HepG2 (cell line): ENCODE data around the gene AHCYL1. TPM values are rescaled to one million over a fixed set of nuclear protein-coding genes. Genes with fewer than 3 reads are reported as not detected.
A peak's percentile ranks its signal among the peaks of the same experiment; 100 is the strongest.

Source experiments
- ATAC-seq: fragments of 200-7000 bp; cut with Tn5 transposase; 3 replicates; pipeline ENCODE4 v1.9.1; 2020; ENCODE audit warnings: mild to moderate bottlenecking, moderate library complexity
- BruUV-seq: library from RNA; stranded (reverse); fragments of 400-500 nt; replicated peaks from 2 replicates; lab custom pipeline; 2021; lab: Mats Ljungman, UMichigan
- CTCF ChIA-PET: fragments of 300-600 bp; formaldehyde crosslinking; extraction: SDS; loops from one replicate; lab custom pipeline; 2021; ENCODE audit warnings: low total read pairs, inconsistent platforms, low intra/inter-chr PET ratio; lab: Yijun Ruan, JAX
- POLR2A ChIA-PET: fragments of 350-600 bp; sonication (Branson Sonifier 250); formaldehyde crosslinking; loops from one replicate; lab custom pipeline; 2020; ENCODE audit warnings: antibody characterized with exemption, inconsistent platforms; lab: Yijun Ruan, JAX
- DNase-seq: peaks from one replicate; pipeline ENCODE4 v3.0.0-alpha.2; 2015; ENCODE audit warnings: low spot score
- FAIRE-seq: peaks from 3 replicates; lab custom pipeline; 2011; peaks lifted over from hg19 to GRCh38; lab: Jason Lieb, UNC
- H2AFZ ChIP-seq: one replicate; pipeline ENCODE4 v1.6.1; 2011; ENCODE audit warnings: low read length, inconsistent platforms
- H3K27ac ChIP-seq: fragments of 300-600 bp; 3 replicates; pipeline ENCODE4 v1.8.0; 2011; ENCODE audit warnings: mixed run types, mild to moderate bottlenecking, mixed read lengths, low read length, inconsistent platforms; ENCODE audit not compliant: insufficient read depth; ENCODE audit errors: extremely low read length
- H3K27me3 ChIP-seq, 2 experiments: fragments of 200-600 bp in 1 of 2; 2 replicates in 1 of 2; 3 replicates in 1 of 2; pipeline versions ENCODE4 v1.6.0 to v1.8.0; 2011; ENCODE audit warnings: low read length in 2 of 2, mild to moderate bottlenecking in 2 of 2, moderate library complexity in 2 of 2, inconsistent platforms in 1 of 2; ENCODE audit not compliant: insufficient read depth in 2 of 2, control insufficient read depth in 1 of 2
- H3K36me3 ChIP-seq, 2 experiments: fragments of 200-600 bp in 1 of 2; replicated peaks in 1 of 2; 2 replicates in 1 of 2; 3 replicates in 1 of 2; pipeline versions ENCODE4 v1.5.1 to v1.8.0; 2011; ENCODE audit warnings: low read length in 2 of 2, inconsistent platforms in 1 of 2; ENCODE audit not compliant: insufficient read depth in 2 of 2, control insufficient read depth in 1 of 2
- H3K4me1 ChIP-seq: 2 replicates; pipeline ENCODE4 v1.5.1; 2012; ENCODE audit warnings: low read length, inconsistent platforms; ENCODE audit not compliant: insufficient read depth
- H3K4me2 ChIP-seq: 2 replicates; pipeline ENCODE4 v1.6.0; 2011; ENCODE audit warnings: low read depth, low read length, inconsistent platforms
- H3K4me3 ChIP-seq, 3 experiments: fragments of 200-600 bp in 1 of 3; sonication (generic), shearing (Covaris generic) in 1 of 3; replicated peaks in 1 of 3; 2 replicates each; pipeline ENCODE4 v1.5.1; 2011 to 2016; ENCODE audit warnings: low read length in 3 of 3, inconsistent platforms in 2 of 3, low read depth in 2 of 3, mild to moderate bottlenecking in 2 of 3, control low read depth in 1 of 3, mixed read lengths in 1 of 3; ENCODE audit not compliant: insufficient read depth in 1 of 3
- H3K79me2 ChIP-seq: one replicate; pipeline ENCODE4 v1.6.1; 2011; ENCODE audit warnings: low read length, inconsistent platforms; ENCODE audit not compliant: insufficient read depth
- H3K9ac ChIP-seq: 2 replicates; pipeline ENCODE4 v1.6.0; 2011; ENCODE audit warnings: mild to moderate bottlenecking, low read depth, low read length, inconsistent platforms; ENCODE audit not compliant: insufficient read depth
- H3K9me3 ChIP-seq: 2 replicates; pipeline ENCODE4 v1.5.1; 2012; ENCODE audit warnings: mild to moderate bottlenecking, low read length
- H4K20me1 ChIP-seq: 2 replicates; pipeline ENCODE4 v1.6.0; 2011; ENCODE audit warnings: inconsistent platforms, mild to moderate bottlenecking, low read length, moderate library complexity; ENCODE audit not compliant: insufficient read depth
- CBX1 ChIP-seq: IDR thresholded peaks from one replicate; pipeline ENCODE4 v1.6.1; 2016; ENCODE audit warnings: antibody characterized with exemption, low read depth
- CREB1 ChIP-seq, 2 experiments: fragments of 450-650 bp in 1 of 2; IDR thresholded peaks; 2 replicates each; pipeline ENCODE4 v1.6.1; 2016 to 2017; ENCODE audit warnings: control low read depth in 1 of 2, mild to moderate bottlenecking in 1 of 2, missing compliant biosample characterization in 1 of 2, missing genetic modification characterization in 1 of 2
- PRPF4 ChIP-seq: fragments of 200-400 bp; formaldehyde crosslinking; IDR thresholded peaks from 2 replicates; pipeline ENCODE4 v1.6.1; 2016; ENCODE audit warnings: low read length, low read depth; ENCODE audit not compliant: poor library complexity, severe bottlenecking
- SOX13 ChIP-seq, 3 experiments: fragments of 450-650 bp in 1 of 3; sonication (generic) in 1 of 3; formaldehyde crosslinking in 1 of 3; IDR thresholded peaks in 2 of 3; conservative IDR thresholded peaks in 1 of 3; 2 replicates each; pipeline versions ENCODE4 v1.5.0 to v1.6.1; 2016 to 2020; ENCODE audit warnings: antibody characterized with exemption in 1 of 3, mild to moderate bottlenecking in 1 of 3, missing compliant biosample characterization in 1 of 3, missing genetic modification reagents in 1 of 3, moderate library complexity in 1 of 3
- ZBTB3 ChIP-seq: sonication (generic); formaldehyde crosslinking; IDR thresholded peaks from 2 replicates; pipeline ENCODE4 v1.4.0; 2020; ENCODE audit warnings: low read depth, mild to moderate bottlenecking, moderate library complexity, missing genetic modification reagents, borderline replicate concordance
- ZNF3 ChIP-seq: IDR thresholded peaks from 2 replicates; pipeline ENCODE4 v1.7.0; 2017; ENCODE audit warnings: inconsistent platforms
- ZNF30 ChIP-seq: sonication (generic); formaldehyde crosslinking; IDR thresholded peaks from 2 replicates; pipeline ENCODE4 v1.5.0; 2020; ENCODE audit warnings: mild to moderate bottlenecking, missing genetic modification reagents
- ZNF605 ChIP-seq: sonication (generic); formaldehyde crosslinking; IDR thresholded peaks from 2 replicates; pipeline ENCODE4 v1.8.0; 2022; ENCODE audit warnings: mild to moderate bottlenecking, missing genetic modification reagents
- ZNF816 ChIP-seq: sonication (generic); formaldehyde crosslinking; IDR thresholded peaks from 2 replicates; pipeline ENCODE4 v1.8.0; 2022; ENCODE audit warnings: missing genetic modification reagents, mild to moderate bottlenecking, borderline replicate concordance
- WGBS: methylation state at CpG from one replicate; pipeline ENCODE4 v1.1.6; 2017; ENCODE audit warnings: low lambda C conversion rate; 5-methylcytosine and 5-hydroxymethylcytosine counted together
- in situ Hi-C: cut with HindIII; loops from 2 replicates; pipeline ENCODE4 v1.10.0; 2017; ENCODE audit warnings: low pct_unique_long_range_greater_than_20kb; ENCODE audit not compliant: extremely low pct_ligation_motif_present
- intact Hi-C: fragments of 100-400 bp; cut with micrococcal nuclease; formaldehyde crosslinking; loops from one replicate; pipeline ENCODE4 v1.10.0; 2022; ENCODE audit not compliant: unreplicated experiment
- polyA plus RNA-seq, 8 experiments: library from polyadenylated mRNA; depleted of rRNA in 3 of 8; stranded (reverse) in 7 of 8; unstranded in 1 of 8; fragments of >200 nt; fragmentation: Illumina TruSeq in 4 of 8; extraction: Trizol in 4 of 8; gene quantifications; 2 replicates each; pipeline versions ENCODE4 v1.2.1 to v1.2.3, GENCODE V29; 2011 to 2016; ENCODE audit warnings: low read depth in 4 of 8, missing spikeins in 1 of 8, mixed read lengths in 1 of 8; ENCODE audit not compliant: insufficient read depth in 1 of 8
- total RNA-seq, 5 experiments: library from RNA; depleted of rRNA; stranded (reverse); fragments of >200 nt; fragmentation: Illumina TruSeq; extraction: Trizol; gene quantifications; 2 replicates each; pipeline ENCODE4 v1.2.3, GENCODE V29; 2016; ENCODE audit warnings: low read depth in 1 of 5
- TF ChIP-seq, protein P1 (sequence below): sonication (generic); formaldehyde crosslinking; IDR thresholded peaks from 2 replicates; pipeline ENCODE4 v1.5.1; 2020; ENCODE audit warnings: missing genetic modification reagents, mild to moderate bottlenecking, borderline replicate concordance

Gene AHCYL1
- total and polyA plus RNA-seq, 2 of the 13 experiments (the other 11 are each of a cell fraction or from before 2014, with no cell fraction given) = 40.9 to 76.3 TPM

DNA sequence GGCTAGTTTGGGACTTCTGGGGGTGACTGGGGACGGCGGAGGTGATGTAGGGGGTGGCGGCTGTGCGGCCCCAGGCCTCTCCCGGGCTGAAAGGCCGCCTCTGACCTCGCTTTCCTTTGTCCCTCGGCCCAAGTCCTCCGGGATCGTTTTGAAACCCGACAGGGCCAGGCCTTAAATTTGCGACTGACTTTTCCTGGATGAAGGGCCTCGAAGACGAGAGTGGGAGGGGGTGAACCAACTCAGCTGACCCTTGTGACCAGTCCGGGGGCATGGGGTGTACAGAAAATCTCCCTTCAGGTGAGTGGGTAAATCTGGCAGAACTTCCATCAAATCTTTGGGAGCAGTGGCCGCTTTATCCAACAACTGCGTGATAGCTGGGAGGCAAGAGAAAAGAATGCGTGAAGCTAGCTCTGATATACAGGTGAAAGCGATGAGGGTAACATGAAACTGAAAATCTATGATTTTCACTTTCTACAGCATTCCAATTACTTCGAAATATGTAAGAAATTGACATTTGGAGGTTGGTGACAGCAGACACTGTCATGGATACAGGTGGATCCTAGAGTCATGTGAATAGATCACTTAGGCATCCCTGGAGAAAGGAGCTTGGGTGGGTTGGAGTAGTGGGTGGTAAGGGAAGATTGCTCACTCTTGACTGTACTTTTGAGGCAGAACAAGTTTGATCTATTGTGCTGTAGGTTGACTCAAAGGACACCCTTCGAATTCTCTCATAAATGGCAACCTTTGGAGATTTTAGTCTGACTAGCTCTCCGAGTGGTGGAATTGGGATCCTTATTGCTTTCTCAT, 885 bp downstream of the AHCYL1 start (continued):
- TF ChIP-seq CREB1 (IDR thresholded peaks at IDR 0.05) (no peak), CREB1 (CRISPR knock-in tag; IDR thresholded peaks at IDR 0.05) (no peak), SOX13 (IDR thresholded peaks at IDR 0.05) (no peak), SOX13 (CRISPR knock-in tag; conservative IDR thresholded peaks at IDR 0.05 in 1 of 2, IDR thresholded peaks at IDR 0.05 in 1 of 2) (no peak), ZNF605 (CRISPR knock-in tag) (no peak), ZNF3 (CRISPR knock-in tag) (no peak), CBX1 (no peak), ZBTB3 (CRISPR knock-in tag) (no peak; the same call in 1 of the 2 replicates), ZNF30 (CRISPR knock-in tag) (no peak)
- TF ChIP-seq, protein P1, sequence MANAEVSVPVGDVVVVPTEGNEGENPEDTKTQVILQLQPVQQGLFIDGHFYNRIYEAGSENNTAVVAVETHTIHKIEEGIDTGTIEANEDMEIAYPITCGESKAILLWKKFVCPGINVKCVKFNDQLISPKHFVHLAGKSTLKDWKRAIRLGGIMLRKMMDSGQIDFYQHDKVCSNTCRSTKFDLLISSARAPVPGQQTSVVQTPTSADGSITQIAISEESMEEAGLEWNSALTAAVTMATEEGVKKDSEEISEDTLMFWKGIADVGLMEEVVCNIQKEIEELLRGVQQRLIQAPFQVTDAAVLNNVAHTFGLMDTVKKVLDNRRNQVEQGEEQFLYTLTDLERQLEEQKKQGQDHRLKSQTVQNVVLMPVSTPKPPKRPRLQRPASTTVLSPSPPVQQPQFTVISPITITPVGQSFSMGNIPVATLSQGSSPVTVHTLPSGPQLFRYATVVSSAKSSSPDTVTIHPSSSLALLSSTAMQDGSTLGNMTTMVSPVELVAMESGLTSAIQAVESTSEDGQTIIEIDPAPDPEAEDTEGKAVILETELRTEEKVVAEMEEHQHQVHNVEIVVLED = no peak

DNA sequence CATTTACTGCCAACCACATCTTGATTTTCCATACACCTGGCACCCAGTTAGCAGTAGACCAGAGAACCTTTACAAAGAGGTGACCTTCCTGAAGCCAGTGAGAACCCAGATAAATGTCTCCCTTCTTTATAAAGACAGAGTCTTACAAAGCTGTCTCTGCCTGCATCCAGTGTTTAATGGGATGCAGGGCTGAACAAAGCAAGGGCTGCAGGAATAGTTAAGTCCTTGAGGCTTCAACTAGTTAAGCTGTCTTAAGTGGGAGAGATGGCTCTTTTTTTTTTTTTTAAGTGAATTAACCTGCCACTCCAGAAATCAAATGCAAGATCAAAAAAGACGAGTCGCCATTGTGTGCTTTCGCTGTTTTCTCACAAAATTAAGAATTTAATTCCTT, 1.5 kb downstream of the AHCYL1 start:
- Histone ChIP-seq H3K4me3 (peak overlapping the region; percentile 81 to 94 (median 94)), H3K79me2 (peaks cover 52% of the 10 kb centered on the region), H3K36me3 (no peaks in the 10 kb centered on the region), H2AFZ (no peak overlapping the region), H3K4me1 (peaks cover 81% of the 10 kb centered on the region), H3K4me2 (peak overlapping the region; percentile 79), H3K27me3 (no peaks in the 10 kb centered on the region; a peak in 1 of 5 replicates), H3K9ac (peak overlapping the region; percentile 90), H4K20me1 (peaks cover 3% of the 10 kb centered on the region; the same call in 1 of the 2 replicates), H3K27ac (peak overlapping the region; percentile 9), H3K9me3 (no peaks in the 10 kb centered on the region)
- 80% methylated on average over 3 of the region's 3 CpGs for WGBS
- FAIRE-seq (no peak), DNase-seq (no peak), ATAC-seq (no peak)
- ChIA-PET POLR2A (interaction anchor here (1.7 to 3.7 kb wide), 3 partner anchors 26 to 196 kb away, joined by 4 to 67 read pairs (median 5); no protein-coding TSS in a partner anchor), CTCF (no interaction called here)
- TF ChIP-seq ZNF816 (0 out of 2 replicates have a peak, but pooled peaks have one; percentile 43), PRPF4 (no peak)
- no TSS peak for BruUV-seq
- intact Hi-C loops = loop anchor here (10.0 kb wide), 2 partner anchors 271 to 441 kb away; partner anchors contain the start of genes GNAI3 and GSTM5
- in situ Hi-C loops = loop anchor here (10.0 kb wide), 1 partner anchor 341 kb away; no protein-coding TSS in a partner anchor
